KOPT-K1 (cell line): ENCODE data around the gene XAB2.

Experiments used
- H3K27ac ChIP-seq: fragments of 200-600 bp; sonication (generic); 2 replicates; pipeline ENCODE4 v1.5.1; 2016; ENCODE audit warnings: antibody characterized with exemption, mild to moderate bottlenecking, low read depth, low read length; ENCODE audit not compliant: poor library complexity, severe bottlenecking
- H3K36me3 ChIP-seq: fragments of 200-600 bp; sonication (generic); 2 replicates; pipeline ENCODE4 v1.5.1; 2017; ENCODE audit warnings: antibody characterized with exemption, mild to moderate bottlenecking, low read length, moderate library complexity; ENCODE audit not compliant: insufficient read depth
- H3K9me3 ChIP-seq: fragments of 200-600 bp; sonication (generic); 2 replicates; pipeline ENCODE4 v1.5.1; 2017; ENCODE audit warnings: antibody characterized with exemption, low read length, mild to moderate bottlenecking; ENCODE audit not compliant: insufficient read depth, poor library complexity, severe bottlenecking

XAB2 gene

GRCh38 chr19:7614859-7615741 lies 14.2 kb downstream of the XAB2 start:
- Histone ChIP-seq H3K27ac (no peak overlapping the region), H3K36me3 (peaks cover 20% of the 10 kb centered on the region; the same call in 1 of the 2 replicates), H3K9me3 (no peaks in the 10 kb centered on the region)

- no peaks in the 10 kb centered on the region for H3K36me3 ChIP-seq
- no peak overlapping the region for H3K27ac ChIP-seq
- H3K9me3 ChIP-seq, result no peaks in the 10 kb centered on the region
These were observed 16.8 kb downstream of the XAB2 start for GRCh38 chr19:7612282-7613274.

GRCh38 chr19:7611541-7612279 lies 17.6 kb downstream of the XAB2 start:
- H3K36me3 ChIP-seq, result no peaks in the 10 kb centered on the region
- H3K9me3 ChIP-seq, result no peaks in the 10 kb centered on the region

GRCh38 chr19:7610491-7611240 lies 18.7 kb downstream of the XAB2 start:
- Histone ChIP-seq H3K36me3 (no peaks in the 10 kb centered on the region), H3K27ac (no peak overlapping the region), H3K9me3 (no peaks in the 10 kb centered on the region)

More at GRCh38 chr19:7611541-7612279, 17.6 kb downstream of the XAB2 start:
- no peak overlapping the region for H3K27ac ChIP-seq

GRCh38 chr19:7607874-7608560 lies 21.3 kb downstream of the XAB2 start:
- H3K9me3 ChIP-seq, result no peaks in the 10 kb centered on the region
- no peak overlapping the region for H3K27ac ChIP-seq
- no peaks in the 10 kb centered on the region for H3K36me3 ChIP-seq

- Histone ChIP-seq H3K9me3 (no peaks in the 10 kb centered on the region), H3K36me3 (no peaks in the 10 kb centered on the region), H3K27ac (no peak overlapping the region)
These were observed 22.0 kb downstream of the XAB2 start for GRCh38 chr19:7607212-7607873.

- Histone ChIP-seq H3K27ac (no peak overlapping the region), H3K9me3 (no peaks in the 10 kb centered on the region), H3K36me3 (no peaks in the 10 kb centered on the region)
These were observed 23.1 kb downstream of the XAB2 start for GRCh38 chr19:7606289-7606688.

- Histone ChIP-seq H3K27ac (no peak overlapping the region), H3K9me3 (no peaks in the 10 kb centered on the region), H3K36me3 (no peaks in the 10 kb centered on the region)
These were observed 23.7 kb downstream of the XAB2 start for GRCh38 chr19:7605490-7606222.

GRCh38 chr19:7603919-7604318 lies 25.4 kb downstream of the XAB2 start:
- Histone ChIP-seq H3K36me3 (no peaks in the 10 kb centered on the region), H3K9me3 (no peaks in the 10 kb centered on the region), H3K27ac (no peak overlapping the region)

GRCh38 chr19:7602935-7603497 lies 26.3 kb downstream of the XAB2 start:
- Histone ChIP-seq H3K36me3 (no peaks in the 10 kb centered on the region), H3K27ac (no peak overlapping the region)

GRCh38 chr19:7602240-7602934 lies 27.0 kb downstream of the XAB2 start:
- H3K9me3 ChIP-seq, result no peaks in the 10 kb centered on the region
- no peaks in the 10 kb centered on the region for H3K36me3 ChIP-seq
- H3K27ac ChIP-seq, result no peak overlapping the region

More at GRCh38 chr19:7602935-7603497, 26.3 kb downstream of the XAB2 start:
- H3K9me3 ChIP-seq, result no peaks in the 10 kb centered on the region

GRCh38 chr19:7600721-7601120 lies 28.6 kb downstream of the XAB2 start:
- Histone ChIP-seq H3K36me3 (no peaks in the 10 kb centered on the region), H3K27ac (no peak overlapping the region), H3K9me3 (no peaks in the 10 kb centered on the region)
